Naive B cell (primary cell): ENCODE measurements around the gene LDHD. TPM values are rescaled to one million over a fixed set of nuclear protein-coding genes. Genes with fewer than 3 reads are reported as not detected.

Experiments
- ATAC-seq, 2 donors: fragments of 150-1000 bp; cut with Tn5 transposase; 2 replicates each; pipeline ENCODE4 v1.10.0; 2021; ENCODE audit warnings: low read depth in 2 of 2, mild to moderate bottlenecking in 2 of 2, moderate library complexity in 2 of 2
- DNase-seq: peaks from one replicate; pipeline ENCODE4 v3.0.0; 2022
- H3K27ac Mint-ChIP-seq, 6 donors: one replicate each; pipeline ENCODE4 v1.8.0; 2020 to 2022; ENCODE audit warnings: mild to moderate bottlenecking in 6 of 6, mixed read lengths in 6 of 6, moderate library complexity in 5 of 6, inconsistent platforms in 2 of 6
- H3K27me3 Mint-ChIP-seq, 3 donors: one replicate each; pipeline ENCODE4 v1.8.0; 2021 to 2022; ENCODE audit warnings: mixed read lengths in 3 of 3, mild to moderate bottlenecking in 1 of 3
- H3K36me3 Mint-ChIP-seq, 2 donors: one replicate each; pipeline ENCODE4 v1.8.0; 2020 to 2022; ENCODE audit warnings: mixed read lengths in 2 of 2, inconsistent platforms in 1 of 2, mild to moderate bottlenecking in 1 of 2
- H3K4me1 Mint-ChIP-seq, 3 donors: one replicate each; pipeline ENCODE4 v1.8.0; 2020 to 2022; ENCODE audit warnings: mixed read lengths in 3 of 3, inconsistent platforms in 1 of 3, mild to moderate bottlenecking in 1 of 3, moderate library complexity in 1 of 3
- H3K4me3 Mint-ChIP-seq, 8 donors: one replicate each; pipeline ENCODE4 v1.8.0; 2020 to 2022; ENCODE audit warnings: mild to moderate bottlenecking in 8 of 8, mixed read lengths in 8 of 8, moderate library complexity in 8 of 8, inconsistent platforms in 2 of 8
- H3K9me3 Mint-ChIP-seq, 7 donors: one replicate each; pipeline ENCODE4 v1.8.0; 2020 to 2022; ENCODE audit warnings: mixed read lengths in 7 of 7, mild to moderate bottlenecking in 5 of 7, inconsistent platforms in 2 of 7, moderate library complexity in 1 of 7
- polyA plus RNA-seq, 6 donors: library from polyadenylated mRNA; unstranded; fragments of 300-500 nt; fragmentation: Illumina TruSeq; gene quantifications; one replicate each; pipeline ENCODE4 v1.2.3, GENCODE V29; 2021; ENCODE audit warnings: low read depth in 6 of 6

LDHD gene
- polyA plus RNA-seq, 6 donors from 2014 or later = not detected

GRCh38 chr16:75111961-75112733 lies 4.4 kb downstream of the LDHD start:
- Mint-ChIP-seq H3K27me3 (peaks cover 50 to 66% (median 63%) of the 10 kb centered on the region in 3 donors), H3K27ac (peak overlapping the region in 1 of 6 donors; percentile 59), H3K36me3 (no peaks in the 10 kb centered on the region), H3K4me3 (no peak overlapping the region), H3K9me3 (no peaks in the 10 kb centered on the region), H3K4me1 (peaks cover 28 to 39% (median 38%) of the 10 kb centered on the region in 3 donors)
- ATAC-seq (no peak), DNase-seq (no peak)

GRCh38 chr16:75111514-75111940 lies 5.1 kb downstream of the LDHD start:
- peaks cover 29 to 39% (median 38%) of the 10 kb centered on the region in 3 donors for H3K4me1 Mint-ChIP-seq
- H3K27ac Mint-ChIP-seq = no peak overlapping the region
- peak; percentile 3 to 26 for ATAC-seq
- H3K27me3 Mint-ChIP-seq = peaks cover 51 to 72% (median 69%) of the 10 kb centered on the region in 3 donors
- peak overlapping the region in 1 of 8 donors; percentile 19 for H3K4me3 Mint-ChIP-seq
- no peaks in the 10 kb centered on the region for H3K9me3 Mint-ChIP-seq
- DNase-seq = no peak
- H3K36me3 Mint-ChIP-seq = no peaks in the 10 kb centered on the region

GRCh38 chr16:75110637-75111513 lies 5.7 kb downstream of the LDHD start:
- peaks cover 57 to 79% (median 76%) of the 10 kb centered on the region in 3 donors for H3K27me3 Mint-ChIP-seq
- peak; percentile 75 to 76 for ATAC-seq
- peak; percentile 66 for DNase-seq
- H3K4me1 Mint-ChIP-seq = peaks cover 29 to 40% (median 38%) of the 10 kb centered on the region in 3 donors
- H3K9me3 Mint-ChIP-seq = no peaks in the 10 kb centered on the region
- no peaks in the 10 kb centered on the region for H3K36me3 Mint-ChIP-seq
- no peak overlapping the region for H3K27ac Mint-ChIP-seq
- peak overlapping the region in 6 of 8 donors; percentile 10 to 75 (median 41) for H3K4me3 Mint-ChIP-seq

DNA sequence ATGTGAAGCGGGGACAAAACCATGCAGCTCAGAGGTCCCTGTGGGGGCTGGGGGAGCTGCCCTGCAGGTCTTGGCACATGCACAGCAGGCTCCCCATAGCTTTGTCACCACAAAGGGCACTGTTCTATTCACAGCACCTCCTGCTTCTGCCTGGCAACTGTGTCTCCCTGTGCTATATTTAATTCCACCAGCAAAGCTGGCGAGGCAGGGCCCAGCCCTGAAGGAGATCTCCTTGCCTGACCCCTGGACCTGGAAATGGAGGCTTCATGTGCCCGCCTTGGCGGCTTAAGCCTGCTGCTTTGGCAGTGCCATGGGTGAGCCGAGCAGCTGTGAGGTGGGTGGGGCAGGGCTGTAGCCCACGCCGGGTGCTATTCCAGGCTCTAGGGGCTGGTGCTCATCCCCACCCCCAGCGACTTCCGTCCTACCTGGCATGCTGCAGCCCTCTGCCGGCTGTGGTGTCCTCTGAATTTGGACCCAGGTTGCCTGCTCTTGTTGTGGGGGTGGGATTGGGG lies 6.8 kb downstream of the LDHD start:
- peaks cover 33 to 49% (median 46%) of the 10 kb centered on the region in 3 donors for H3K4me1 Mint-ChIP-seq
- ATAC-seq (no peak), DNase-seq (no peak)
- peaks cover 64 to 90% (median 87%) of the 10 kb centered on the region in 3 donors for H3K27me3 Mint-ChIP-seq
- H3K9me3 Mint-ChIP-seq = no peaks in the 10 kb centered on the region
- H3K27ac Mint-ChIP-seq = peak overlapping the region in 4 of 6 donors; percentile 31 to 70 (median 44)
- H3K4me3 Mint-ChIP-seq = peak overlapping the region in 5 of 8 donors; percentile 1 to 67 (median 40)
- H3K36me3 Mint-ChIP-seq = no peaks in the 10 kb centered on the region

- H3K27ac Mint-ChIP-seq = peak overlapping the region in 2 of 6 donors; percentile 37 to 45
These were observed 7.5 kb downstream of the LDHD start for GRCh38 chr16:75108792-75109731.

DNA sequence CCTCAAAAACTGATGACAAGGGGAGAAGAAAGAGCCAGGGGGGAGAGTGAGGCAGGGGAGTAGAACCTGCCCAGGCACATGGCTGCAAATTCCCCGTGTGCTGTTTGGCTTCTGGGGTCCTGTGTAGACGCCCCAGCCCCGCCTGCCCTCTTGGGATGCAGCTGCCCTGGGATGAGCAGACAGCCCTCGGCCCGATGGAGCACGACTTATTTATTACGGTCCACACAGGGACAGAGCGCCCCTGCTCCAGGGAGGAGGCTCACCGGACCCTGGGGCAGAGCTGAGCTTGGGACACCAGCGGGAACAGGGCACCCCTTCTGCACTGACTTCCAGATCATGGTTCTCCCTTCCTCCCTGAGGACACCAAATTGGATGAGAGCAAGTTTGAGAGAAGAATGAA lies 9.1 kb downstream of the LDHD start:
- Mint-ChIP-seq H3K4me1 (peaks cover 33 to 50% (median 46%) of the 10 kb centered on the region in 3 donors), H3K27me3 (peaks cover 79 to 97% (median 92%) of the 10 kb centered on the region in 3 donors), H3K27ac (no peak overlapping the region), H3K4me3 (no peak overlapping the region), H3K36me3 (peaks cover 6 to 10% of the 10 kb centered on the region in 2 donors), H3K9me3 (peaks cover 0 to 7% (median 4%) of the 10 kb centered on the region in 7 donors)
- no peak for ATAC-seq
- no peak for DNase-seq

More at GRCh38 chr16:75108792-75109731, 7.5 kb downstream of the LDHD start:
- ATAC-seq (peak; percentile 57 to 59), DNase-seq (peak; percentile 17)
- Mint-ChIP-seq H3K27me3 (peaks cover 71 to 96% (median 94%) of the 10 kb centered on the region in 3 donors), H3K36me3 (peaks cover 4 to 7% of the 10 kb centered on the region in 2 donors), H3K4me1 (peaks cover 33 to 52% (median 46%) of the 10 kb centered on the region in 3 donors), H3K9me3 (peaks cover 0 to 5% (median 3%) of the 10 kb centered on the region in 7 donors), H3K4me3 (peak overlapping the region in 5 of 8 donors; percentile 1 to 67 (median 37))

- H3K4me1 Mint-ChIP-seq = peaks cover 33 to 45% (median 43%) of the 10 kb centered on the region in 3 donors
These were observed 10.0 kb downstream of the LDHD start for GRCh38 chr16:75106351-75107274.

DNA sequence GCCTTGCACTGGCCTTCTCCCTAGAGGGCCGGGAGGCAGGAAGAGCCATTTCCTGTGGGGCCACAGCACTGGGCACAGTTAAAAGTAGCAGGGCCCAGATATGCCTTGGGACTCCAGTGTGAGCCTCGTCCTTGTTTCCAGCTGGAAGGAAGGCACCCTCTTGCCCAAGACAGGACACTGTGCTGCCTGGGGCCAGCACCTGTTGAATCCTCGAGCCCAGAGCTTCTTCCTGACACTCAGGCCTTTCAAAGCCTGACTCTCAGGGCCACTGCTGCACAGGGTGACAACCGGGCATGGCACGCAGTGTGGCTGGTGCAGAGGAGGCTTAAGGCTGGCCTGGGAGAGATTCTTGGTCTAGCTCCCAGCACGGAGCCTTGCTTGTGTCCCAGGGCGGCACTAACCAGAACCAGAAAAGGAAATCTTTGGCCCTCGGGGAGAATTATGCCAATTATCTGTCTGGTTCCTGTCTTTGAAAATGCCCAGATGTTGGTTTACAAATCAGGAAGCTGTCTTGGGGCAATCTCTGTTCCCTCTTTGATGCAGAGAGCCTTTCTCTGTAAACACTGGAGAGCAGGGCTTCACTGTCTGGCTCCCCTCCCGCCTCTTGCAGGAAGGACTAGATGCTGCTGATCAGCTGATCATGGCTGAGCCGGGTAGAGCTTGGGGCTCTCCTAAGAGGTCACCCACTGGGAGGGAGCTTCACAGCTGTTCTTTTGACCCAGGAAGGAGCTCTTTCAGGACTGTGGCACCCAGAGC lies 11.1 kb downstream of the LDHD start:
- DNase-seq (no peak), ATAC-seq (peak; percentile 22 to 48)
- peaks cover 82 to 90% (median 84%) of the 10 kb centered on the region in 3 donors for H3K27me3 Mint-ChIP-seq
- H3K27ac Mint-ChIP-seq = peak overlapping the region in 1 of 6 donors; percentile 15
- H3K9me3 Mint-ChIP-seq = peaks cover 0 to 7% (median 4%) of the 10 kb centered on the region in 7 donors
- no peak overlapping the region for H3K4me3 Mint-ChIP-seq
- peaks cover 6 to 10% of the 10 kb centered on the region in 2 donors for H3K36me3 Mint-ChIP-seq
- peaks cover 28 to 33% (median 32%) of the 10 kb centered on the region in 3 donors for H3K4me1 Mint-ChIP-seq

More at GRCh38 chr16:75106351-75107274, 10.0 kb downstream of the LDHD start:
- peaks cover 6 to 10% of the 10 kb centered on the region in 2 donors for H3K36me3 Mint-ChIP-seq
- ATAC-seq (no peak), DNase-seq (no peak)
- H3K9me3 Mint-ChIP-seq = peaks cover 0 to 7% (median 4%) of the 10 kb centered on the region in 7 donors
- no peak overlapping the region for H3K27ac Mint-ChIP-seq
- no peak overlapping the region for H3K4me3 Mint-ChIP-seq
- peaks cover 84 to 97% (median 91%) of the 10 kb centered on the region in 3 donors for H3K27me3 Mint-ChIP-seq

GRCh38 chr16:75104836-75105235 lies 11.7 kb downstream of the LDHD start:
- Mint-ChIP-seq H3K27ac (no peak overlapping the region), H3K27me3 (peaks cover 77 to 84% (median 84%) of the 10 kb centered on the region in 3 donors), H3K4me3 (no peak overlapping the region), H3K36me3 (peaks cover 6 to 10% of the 10 kb centered on the region in 2 donors), H3K4me1 (peaks cover 27 to 32% (median 32%) of the 10 kb centered on the region in 3 donors), H3K9me3 (peaks cover 0 to 7% (median 4%) of the 10 kb centered on the region in 7 donors)
- DNase-seq (no peak), ATAC-seq (no peak)

DNA sequence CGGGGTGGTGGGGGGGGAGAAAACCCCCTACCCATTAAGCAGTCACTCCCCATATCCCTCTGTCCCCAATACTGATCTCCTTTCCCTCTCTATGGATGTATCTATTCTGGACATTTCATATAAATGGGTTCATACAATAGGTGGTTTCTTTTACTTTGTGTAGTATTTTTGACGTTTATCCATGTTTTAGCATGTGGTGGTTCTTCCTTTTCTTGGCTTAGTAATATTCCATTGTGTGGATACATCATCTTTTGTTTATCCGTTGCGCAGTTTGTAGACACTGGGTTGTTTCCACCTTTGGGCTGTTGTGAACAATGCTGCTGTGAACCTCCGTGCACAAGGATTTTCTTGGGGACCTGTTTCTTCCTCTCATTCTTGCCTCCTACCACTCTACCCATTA lies 12.6 kb downstream of the LDHD start:
- Mint-ChIP-seq H3K9me3 (peaks cover 0 to 7% (median 4%) of the 10 kb centered on the region in 7 donors), H3K27ac (peak overlapping the region in 1 of 6 donors; percentile 39), H3K4me1 (peaks cover 18 to 30% (median 30%) of the 10 kb centered on the region in 3 donors), H3K27me3 (peaks cover 74 to 80% (median 75%) of the 10 kb centered on the region in 3 donors), H3K4me3 (no peak overlapping the region), H3K36me3 (peaks cover 6 to 10% of the 10 kb centered on the region in 2 donors)
- no peak for ATAC-seq
- DNase-seq = no peak
